Measurements from ENCODE around the gene GABRG3. TPM values are rescaled to one million over a fixed set of nuclear protein-coding genes. Genes with fewer than 3 reads are reported as not detected.

The GABRG3 gene
- total and polyA plus RNA-seq, 9 of the 15 experiments (the other 6 are each of a cell fraction or from before 2014, with no cell fraction given): 4.0 to 15.1 (median 11.2) TPM

DNA sequence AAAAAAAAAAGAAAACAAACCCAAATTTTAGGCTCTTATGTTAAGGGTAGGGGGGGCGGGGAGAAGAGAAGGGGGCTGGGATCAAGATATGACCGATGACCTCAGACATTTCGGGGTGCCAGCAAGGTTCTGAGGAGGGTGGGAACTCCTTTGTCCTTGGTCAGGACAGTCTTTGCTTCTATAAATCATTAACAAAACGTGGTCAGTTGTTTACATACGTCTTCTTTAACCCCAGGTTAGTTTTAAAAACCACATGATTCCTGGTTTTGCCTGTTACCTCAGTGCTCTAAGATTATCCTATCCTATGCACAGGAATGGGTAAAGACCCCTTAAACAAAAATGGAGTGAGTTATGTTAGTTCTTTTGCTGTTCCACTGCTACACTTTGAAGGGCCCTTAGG, 285.5 kb downstream of the GABRG3 start:
- no peaks in the 10 kb centered on the region; the same call in 2 of the 3 replicates for H3K79me2 ChIP-seq (ENCODE audit: control insufficient read depth, insufficient read depth, low read length)
- H3K4me2 ChIP-seq (ENCODE audit: insufficient read depth, low read length): no peak overlapping the region
- H3K9me1 ChIP-seq (ENCODE audit: control insufficient read depth, insufficient read depth, low read length): no peaks in the 10 kb centered on the region
- H3K9me3 ChIP-seq (replicated peaks; ENCODE audit: control insufficient read depth, insufficient read depth, low read depth, low read length): no peaks in the 10 kb centered on the region
- 23% methylated on average over 3 of the region's 5 CpGs for WGBS (ENCODE audit: insufficient coverage, low coverage, missing lambda C conversion rate)
- ATAC-seq (no peak), DNase-seq (ENCODE audit: extremely low read depth in 1 of 4, low spot score in 3 of 4) (no peak), FAIRE-seq (no peak)
- no peak overlapping the region for H3K27ac ChIP-seq (ENCODE audit: extremely low read depth, low read depth, low read length)
- no peaks in the 10 kb centered on the region; the same call in 1 of the 2 replicates for H4K20me1 ChIP-seq (replicated peaks; ENCODE audit: control insufficient read depth, insufficient read depth, low read length)
- no peak overlapping the region for H3K9ac ChIP-seq (ENCODE audit: insufficient read depth in 1 of 2, low read depth in 2 of 2, low read length in 2 of 2)
- H3K4me1 ChIP-seq (replicated peaks in 1 of 2; ENCODE audit: control insufficient read depth in 2 of 2, insufficient read depth in 2 of 2, low read length in 2 of 2): peaks cover 0 to 5% of the 10 kb centered on the region in 2 experiments; a peak in 2 of 5 replicates
- no peak overlapping the region for H2AFZ ChIP-seq (ENCODE audit: low read depth, low read length)
- ChIA-PET CTCF (ENCODE audit: low intra/inter-chr PET ratio) (no interaction called here), POLR2A (no interaction called here)
- no peak overlapping the region for H3K4me3 ChIP-seq
- no peaks in the 10 kb centered on the region for H3K27me3 ChIP-seq (ENCODE audit: control insufficient read depth in 2 of 2, insufficient read depth in 2 of 2, low read length in 2 of 2)
- H3K36me3 ChIP-seq (ENCODE audit: control insufficient read depth, insufficient read depth, low read length): no peaks in the 10 kb centered on the region
- BruUV-seq (replicated peaks): no TSS peak
- intact Hi-C loops (cut with micrococcal nuclease): no loop called here
- in situ Hi-C loops (cut with MboI): no loop called here
- no peak for TF ChIP-seq NRF1 (conservative IDR thresholded peaks at IDR 0.05 in 1 of 2, IDR thresholded peaks at IDR 0.05 in 1 of 2)
- TF ChIP-seq, protein P1, sequence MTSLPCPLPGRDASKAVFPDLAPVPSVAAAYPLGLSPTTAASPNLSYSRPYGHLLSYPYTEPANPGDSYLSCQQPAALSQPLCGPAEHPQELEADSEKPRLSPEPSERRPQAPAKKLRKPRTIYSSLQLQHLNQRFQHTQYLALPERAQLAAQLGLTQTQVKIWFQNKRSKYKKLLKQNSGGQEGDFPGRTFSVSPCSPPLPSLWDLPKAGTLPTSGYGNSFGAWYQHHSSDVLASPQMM (CRISPR knock-in tag; IDR thresholded peaks at IDR 0.05): no peak
- TF ChIP-seq ZFPM2 (CRISPR knock-in tag; IDR thresholded peaks at IDR 0.05): no peak
- no peak for TF ChIP-seq JUNB (CRISPR knock-in tag; conservative IDR thresholded peaks at IDR 0.05)
- TF ChIP-seq STAT5A (IDR thresholded peaks at IDR 0.05; ENCODE audit: borderline replicate concordance, low read length): no peak
- TF ChIP-seq TARDBP (IDR thresholded peaks at IDR 0.05): no peak
- no peak for TF ChIP-seq KLF10 (CRISPR knock-in tag; IDR thresholded peaks at IDR 0.05)
- TF ChIP-seq, protein P2, sequence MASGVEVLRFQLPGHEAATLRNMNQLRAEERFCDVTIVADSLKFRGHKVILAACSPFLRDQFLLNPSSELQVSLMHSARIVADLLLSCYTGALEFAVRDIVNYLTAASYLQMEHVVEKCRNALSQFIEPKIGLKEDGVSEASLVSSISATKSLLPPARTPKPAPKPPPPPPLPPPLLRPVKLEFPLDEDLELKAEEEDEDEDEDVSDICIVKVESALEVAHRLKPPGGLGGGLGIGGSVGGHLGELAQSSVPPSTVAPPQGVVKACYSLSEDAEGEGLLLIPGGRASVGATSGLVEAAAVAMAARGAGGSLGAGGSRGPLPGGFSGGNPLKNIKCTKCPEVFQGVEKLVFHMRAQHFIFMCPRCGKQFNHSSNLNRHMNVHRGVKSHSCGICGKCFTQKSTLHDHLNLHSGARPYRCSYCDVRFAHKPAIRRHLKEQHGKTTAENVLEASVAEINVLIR (CRISPR knock-in tag; IDR thresholded peaks at IDR 0.05): no peak
- TF ChIP-seq HNRNPK (IDR thresholded peaks at IDR 0.05; ENCODE audit: low read depth, low read length, poor library complexity, severe bottlenecking): no peak
- TF ChIP-seq ZNF75A (CRISPR knock-in tag; IDR thresholded peaks at IDR 0.05): no peak
- TF ChIP-seq ZBTB7A (IDR thresholded peaks at IDR 0.05; ENCODE audit: borderline replicate concordance, control insufficient read depth, low read depth, low read length): no peak
- TF ChIP-seq CBFB (CRISPR knock-in tag; IDR thresholded peaks at IDR 0.05): no peak
- TF ChIP-seq, protein P3, sequence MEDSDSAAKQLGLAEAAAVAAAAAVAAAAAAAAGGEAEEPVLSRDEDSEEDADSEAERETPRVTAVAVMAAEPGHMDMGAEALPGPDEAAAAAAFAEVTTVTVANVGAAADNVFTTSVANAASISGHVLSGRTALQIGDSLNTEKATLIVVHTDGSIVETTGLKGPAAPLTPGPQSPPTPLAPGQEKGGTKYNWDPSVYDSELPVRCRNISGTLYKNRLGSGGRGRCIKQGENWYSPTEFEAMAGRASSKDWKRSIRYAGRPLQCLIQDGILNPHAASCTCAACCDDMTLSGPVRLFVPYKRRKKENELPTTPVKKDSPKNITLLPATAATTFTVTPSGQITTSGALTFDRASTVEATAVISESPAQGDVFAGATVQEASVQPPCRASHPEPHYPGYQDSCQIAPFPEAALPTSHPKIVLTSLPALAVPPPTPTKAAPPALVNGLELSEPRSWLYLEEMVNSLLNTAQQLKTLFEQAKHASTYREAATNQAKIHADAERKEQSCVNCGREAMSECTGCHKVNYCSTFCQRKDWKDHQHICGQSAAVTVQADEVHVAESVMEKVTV (CRISPR knock-in tag; IDR thresholded peaks at IDR 0.05): no peak
- TF ChIP-seq, protein P4, sequence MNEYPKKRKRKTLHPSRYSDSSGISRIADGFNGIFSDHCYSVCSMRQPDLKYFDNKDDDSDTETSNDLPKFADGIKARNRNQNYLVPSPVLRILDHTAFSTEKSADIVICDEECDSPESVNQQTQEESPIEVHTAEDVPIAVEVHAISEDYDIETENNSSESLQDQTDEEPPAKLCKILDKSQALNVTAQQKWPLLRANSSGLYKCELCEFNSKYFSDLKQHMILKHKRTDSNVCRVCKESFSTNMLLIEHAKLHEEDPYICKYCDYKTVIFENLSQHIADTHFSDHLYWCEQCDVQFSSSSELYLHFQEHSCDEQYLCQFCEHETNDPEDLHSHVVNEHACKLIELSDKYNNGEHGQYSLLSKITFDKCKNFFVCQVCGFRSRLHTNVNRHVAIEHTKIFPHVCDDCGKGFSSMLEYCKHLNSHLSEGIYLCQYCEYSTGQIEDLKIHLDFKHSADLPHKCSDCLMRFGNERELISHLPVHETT (CRISPR knock-in tag; conservative IDR thresholded peaks at IDR 0.05 in 1 of 2, IDR thresholded peaks at IDR 0.05 in 1 of 2): no peak
- TF ChIP-seq SRSF7 (optimal IDR thresholded peaks at IDR 0.05; ENCODE audit: low read depth, low read length): no peak

Data from K562 (cell line).